H1 (cell line): ENCODE measurements around the gene RAB34. TPM values are rescaled to one million over a fixed set of nuclear protein-coding genes. Genes with fewer than 3 reads are reported as not detected.

Experiments used
- CTCF ChIA-PET: fragments of 300-600 bp; sonication (Branson Sonifier 250); formaldehyde crosslinking; loops from one replicate; lab custom pipeline; 2021; ENCODE audit not compliant: partially characterized antibody; lab: Charles Lee
- POLR2A ChIA-PET: fragments of 300-600 bp; sonication (Branson Sonifier 250); formaldehyde crosslinking; loops from one replicate; lab custom pipeline; 2021; ENCODE audit warnings: inconsistent platforms; ENCODE audit not compliant: partially characterized antibody; lab: Charles Lee
- DNase-seq, 2 experiments: peaks; one replicate each; pipeline versions ENCODE4 v3.0.0 to v3.0.0-alpha.2; 2010 to 2022; ENCODE audit warnings: low spot score in 2 of 2, low read depth in 1 of 2, mixed read lengths in 1 of 2
- FAIRE-seq: peaks from 2 replicates; lab custom pipeline; 2011; peaks lifted over from hg19 to GRCh38; lab: Jason Lieb, UNC
- H2AFZ ChIP-seq: 2 replicates; pipeline ENCODE4 v1.8.1; 2012; ENCODE audit warnings: low read length, inconsistent platforms
- H2AK5ac ChIP-seq: 2 replicates; pipeline ENCODE4 v1.6.1; 2013; ENCODE audit warnings: low read depth, low read length
- H2BK120ac ChIP-seq: replicated peaks from 2 replicates; pipeline ENCODE3; 2013; ENCODE audit warnings: low read depth, low read length, inconsistent platforms
- H2BK12ac ChIP-seq: 2 replicates; pipeline ENCODE4 v1.6.1; 2013; ENCODE audit warnings: low read depth, low read length
- H2BK15ac ChIP-seq: 2 replicates; pipeline ENCODE4 v1.6.1; 2013; ENCODE audit warnings: low read length
- H2BK20ac ChIP-seq: 2 replicates; pipeline ENCODE4 v1.6.1; 2013; ENCODE audit warnings: low read length
- H2BK5ac ChIP-seq: 2 replicates; pipeline ENCODE4 v1.6.1; 2013; ENCODE audit warnings: low read depth, low read length
- H3K14ac ChIP-seq: 2 replicates; pipeline ENCODE4 v1.6.1; 2013; ENCODE audit warnings: inconsistent platforms; ENCODE audit not compliant: insufficient read length
- H3K18ac ChIP-seq: 2 replicates; pipeline ENCODE4 v1.6.1; 2013; ENCODE audit warnings: low read length; ENCODE audit errors: extremely low read depth
- H3K23ac ChIP-seq: 2 replicates; pipeline ENCODE4 v1.6.1; 2013; ENCODE audit warnings: inconsistent platforms; ENCODE audit not compliant: insufficient read length
- H3K23me2 ChIP-seq: 2 replicates; pipeline ENCODE4 v1.6.1; 2013; ENCODE audit warnings: low read depth, low read length
- H3K27ac ChIP-seq: 2 replicates; pipeline ENCODE4 v1.6.1; 2011; ENCODE audit warnings: low read depth, low read length, inconsistent platforms
- H3K27me3 ChIP-seq, 4 experiments: replicated peaks in 1 of 4; 1 replicate in 1 of 4; 2 replicates in 3 of 4; pipeline versions ENCODE4 v1.6.1 to v1.8.1; 2011 to 2013; ENCODE audit warnings: low read length in 3 of 4, mild to moderate bottlenecking in 3 of 4, inconsistent platforms in 2 of 4, mixed read lengths in 2 of 4, moderate library complexity in 1 of 4; ENCODE audit not compliant: control insufficient read depth in 3 of 4, insufficient read depth in 3 of 4; ENCODE audit errors: extremely low read depth in 1 of 4
- H3K36me3 ChIP-seq, 4 experiments: 2 replicates each; pipeline versions ENCODE4 v1.6.1 to v1.8.1; 2011 to 2013; ENCODE audit warnings: mild to moderate bottlenecking in 4 of 4, low read length in 3 of 4, moderate library complexity in 2 of 4, control low read depth in 1 of 4, inconsistent platforms in 1 of 4; ENCODE audit not compliant: insufficient read depth in 4 of 4, control insufficient read depth in 2 of 4
- H3K4ac ChIP-seq: replicated peaks from 2 replicates; pipeline ENCODE3; 2013; ENCODE audit warnings: low read length, low read depth, mixed read lengths, inconsistent platforms; ENCODE audit not compliant: insufficient read length
- H3K4me1 ChIP-seq, 4 experiments: replicated peaks in 1 of 4; 1 replicate in 1 of 4; 2 replicates in 3 of 4; pipeline versions ENCODE4 v1.6.1 to v1.8.1; 2011 to 2013; ENCODE audit warnings: low read length in 3 of 4, inconsistent platforms in 2 of 4, mixed read lengths in 1 of 4; ENCODE audit not compliant: insufficient read depth in 4 of 4, control insufficient read depth in 3 of 4
- H3K4me2 ChIP-seq, 2 experiments: 2 replicates each; pipeline versions ENCODE4 v1.6.1 to v1.8.1; 2011 to 2013; ENCODE audit warnings: low read depth in 2 of 2, low read length in 2 of 2, control low read depth in 1 of 2, inconsistent platforms in 1 of 2, mild to moderate bottlenecking in 1 of 2; ENCODE audit not compliant: insufficient read depth in 1 of 2
- H3K4me3 ChIP-seq, 4 experiments: fragments of 200-600, 300-600 bp in 1 of 4; sonication (generic), shearing (Covaris generic), sonication (Bioruptor Twin) in 1 of 4; 2 replicates each; pipeline versions ENCODE4 v1.5.1 to v1.8.1; 2011 to 2016; ENCODE audit warnings: low read length in 4 of 4, low read depth in 3 of 4, control low read depth in 2 of 4, inconsistent platforms in 2 of 4, mild to moderate bottlenecking in 2 of 4, mixed read lengths in 1 of 4, moderate library complexity in 1 of 4; ENCODE audit not compliant: insufficient read depth in 2 of 4; ENCODE audit errors: extremely low read depth in 1 of 4
- H3K56ac ChIP-seq: replicated peaks from 2 replicates; pipeline ENCODE3; 2013; ENCODE audit warnings: low read depth, mild to moderate bottlenecking, mixed read lengths, low read length, inconsistent platforms; ENCODE audit not compliant: insufficient read length
- H3K79me1 ChIP-seq: 2 replicates; pipeline ENCODE4 v1.6.1; 2013; ENCODE audit warnings: low read depth, low read length, control low read depth
- H3K79me2 ChIP-seq, 2 experiments: 2 replicates each; pipeline versions ENCODE4 v1.6.1 to v1.8.1; 2012 to 2013; ENCODE audit warnings: low read length in 2 of 2, mild to moderate bottlenecking in 2 of 2, inconsistent platforms in 1 of 2; ENCODE audit not compliant: insufficient read depth in 2 of 2, control insufficient read depth in 1 of 2
- H3K9ac ChIP-seq, 4 experiments: replicated peaks in 1 of 4; 1 replicate in 1 of 4; 2 replicates in 3 of 4; pipeline versions ENCODE4 v1.6.1 to v1.8.1; 2011 to 2013; ENCODE audit warnings: low read depth in 3 of 4, low read length in 3 of 4, control low read depth in 2 of 4, mild to moderate bottlenecking in 2 of 4, moderate library complexity in 2 of 4, inconsistent platforms in 1 of 4; ENCODE audit errors: extremely low read depth in 1 of 4
- H3K9me3 ChIP-seq, 2 experiments: 2 replicates each; pipeline versions ENCODE4 v1.6.1 to v1.8.1; 2012 to 2013; ENCODE audit warnings: mild to moderate bottlenecking in 2 of 2, moderate library complexity in 2 of 2, control low read depth in 1 of 2, inconsistent platforms in 1 of 2, low read depth in 1 of 2, low read length in 1 of 2, mixed read lengths in 1 of 2; ENCODE audit not compliant: insufficient read depth in 2 of 2
- H4K20me1 ChIP-seq, 2 experiments: replicated peaks in 1 of 2; 2 replicates each; pipeline versions ENCODE3 to v1.8.1; 2011 to 2013; ENCODE audit warnings: inconsistent platforms in 2 of 2, low read length in 2 of 2, mild to moderate bottlenecking in 1 of 2; ENCODE audit not compliant: insufficient read depth in 2 of 2, control insufficient read depth in 1 of 2
- H4K5ac ChIP-seq: 2 replicates; pipeline ENCODE4 v1.6.1; 2013; ENCODE audit warnings: low read length, low read depth, mixed read lengths, inconsistent platforms; ENCODE audit not compliant: insufficient read length
- H4K8ac ChIP-seq: 2 replicates; pipeline ENCODE4 v1.8.0; 2013; ENCODE audit warnings: mild to moderate bottlenecking, moderate library complexity, low read length, inconsistent platforms; ENCODE audit not compliant: insufficient read depth; ENCODE audit errors: extremely low read depth
- H4K91ac ChIP-seq: replicated peaks from 2 replicates; pipeline ENCODE3; 2013; ENCODE audit warnings: low read length, mixed read lengths, inconsistent platforms; ENCODE audit not compliant: insufficient read length
- ATF3 ChIP-seq: IDR thresholded peaks from 2 replicates; pipeline ENCODE4 v1.6.1; 2011; ENCODE audit warnings: low read depth, mild to moderate bottlenecking, low read length; ENCODE audit not compliant: insufficient read depth
- CTBP2 ChIP-seq: IDR thresholded peaks from 2 replicates; pipeline ENCODE4 v1.7.0; 2011; ENCODE audit warnings: borderline replicate concordance, mild to moderate bottlenecking, moderate library complexity, mixed read lengths, low read length; ENCODE audit not compliant: insufficient read depth, insufficient read length
- NANOG ChIP-seq: IDR thresholded peaks from 2 replicates; pipeline ENCODE4 v1.6.1; 2011; ENCODE audit warnings: low read length, low read depth, mild to moderate bottlenecking, inconsistent platforms; ENCODE audit not compliant: insufficient read depth, poor library complexity, severe bottlenecking
- RAD21 ChIP-seq, 2 experiments: IDR thresholded peaks in 1 of 2; conservative IDR thresholded peaks in 1 of 2; 2 replicates each; pipeline ENCODE4 v1.6.1; 2011; ENCODE audit warnings: low read depth in 2 of 2, low read length in 2 of 2, improper control_type of control experiment in 1 of 2, inconsistent platforms in 1 of 2, mild to moderate bottlenecking in 1 of 2, moderate library complexity in 1 of 2
- RXRA ChIP-seq: IDR thresholded peaks from 2 replicates; pipeline ENCODE4 v1.6.1; 2011; ENCODE audit warnings: low read depth, mild to moderate bottlenecking, low read length, moderate library complexity; ENCODE audit not compliant: insufficient read depth
- WGBS, 2 experiments: shearing (Covaris generic) in 1 of 2; methylation state at CpG; one replicate each; pipeline versions ENCODE4 v1.1.6 to v1.1.7; 2013 to 2015; ENCODE audit warnings: low lambda C conversion rate in 2 of 2, mixed read lengths in 2 of 2, inconsistent platforms in 1 of 2, low coverage in 1 of 2, missing lambda C conversion rate in 1 of 2; ENCODE audit not compliant: insufficient replicate concordance in 2 of 2, insufficient coverage in 1 of 2, insufficient read length in 1 of 2; ENCODE audit errors: extremely low coverage in 1 of 2, missing lambda C conversion rate in 1 of 2; 5-methylcytosine and 5-hydroxymethylcytosine counted together
- polyA plus RNA-seq, 7 experiments: library from polyadenylated mRNA; depleted of rRNA in 3 of 7; stranded (reverse) in 5 of 7; unstranded in 2 of 7; fragments of >200 nt in 5 of 7; fragments of 200-250 nt in 2 of 7; gene quantifications; 1 replicate in 5 of 7; 2 replicates in 1 of 7; 4 replicates in 1 of 7; pipeline versions ENCODE4 v1.2.1 to v1.2.3, GENCODE V29; 2011 to 2013; ENCODE audit warnings: missing spikeins in 2 of 7, mixed read lengths in 2 of 7
- total RNA-seq: library from RNA; stranded (reverse); fragmentation: NEBNext Ultra II Directional; extraction: Animal tissue kit (Norgen Biotek cat#: 25700); gene quantifications from 2 replicates; pipeline ENCODE4 v1.2.1, GENCODE V29; 2021

The RAB34 gene
- total and polyA plus RNA-seq, 2 of the 8 experiments (the other 6 are each of a cell fraction or from before 2014, with no cell fraction given) = 237 to 305 TPM

GRCh38 chr17:28686296-28686695 is 31.4 kb downstream of the RAB34 start:
- POLR2A ChIA-PET = interaction anchor here (0.6 to 6.5 kb wide), 9 partner anchors 9 to 109 kb away, joined by 3 to 35 read pairs (median 4); partner anchors contain the start of genes ALDOC and BLTP2

More at GRCh38 chr17:28686296-28686695, 31.4 kb downstream of the RAB34 start:
- H3K18ac ChIP-seq = no peak overlapping the region
- H2BK20ac ChIP-seq = no peak overlapping the region
- FAIRE-seq (no peak), DNase-seq (no peak)
- peaks cover 63 to 98% (median 92%) of the 10 kb centered on the region in 4 experiments for H3K36me3 ChIP-seq
- H3K4me1 ChIP-seq = no peaks in the 10 kb centered on the region
- no peak overlapping the region for H3K14ac ChIP-seq
- H3K23ac ChIP-seq = no peak overlapping the region
- H2AK5ac ChIP-seq = no peak overlapping the region
- H3K27me3 ChIP-seq = no peaks in the 10 kb centered on the region
- H3K4me2 ChIP-seq = no peak overlapping the region
- peaks cover 3 to 8% of the 10 kb centered on the region in 2 experiments for H4K20me1 ChIP-seq
- no peak overlapping the region for H2BK12ac ChIP-seq
- CTCF ChIA-PET = interaction anchor here (3.3 kb wide), 1 partner anchor 10 kb away, joined by 13 read pairs; no protein-coding TSS in a partner anchor
- H4K91ac ChIP-seq = no peak overlapping the region
- no peak overlapping the region for H4K8ac ChIP-seq
- H2BK5ac ChIP-seq = no peak overlapping the region
- H4K5ac ChIP-seq = no peak overlapping the region
- no peak overlapping the region for H3K27ac ChIP-seq
- no peak overlapping the region for H2BK120ac ChIP-seq
- no peak overlapping the region; a peak in 1 of 7 replicates for H3K9ac ChIP-seq
- H3K56ac ChIP-seq = no peak overlapping the region
- H3K9me3 ChIP-seq = no peaks in the 10 kb centered on the region
- no peak overlapping the region for H3K4ac ChIP-seq
- TF ChIP-seq ATF3 = no peak
- TF ChIP-seq RAD21 (IDR thresholded peaks at IDR 0.05 in 1 of 2, conservative IDR thresholded peaks at IDR 0.05 in 1 of 2; ENCODE audit: low read depth in 2 of 2, low read length in 2 of 2) = no peak
- no peak for TF ChIP-seq CTBP2
- TF ChIP-seq RXRA = no peak
- TF ChIP-seq NANOG = no peak
- 94% methylated on average over 4 of the region's 4 CpGs; no CpG with 5 or more reads in 1 of the 2 experiments for WGBS, 2 experiments
- H3K4me3 ChIP-seq = no peak overlapping the region
- H2BK15ac ChIP-seq = no peak overlapping the region
- no peaks in the 10 kb centered on the region for H3K79me1 ChIP-seq
- no peaks in the 10 kb centered on the region for H3K23me2 ChIP-seq
- H2AFZ ChIP-seq = no peak overlapping the region
- H3K79me2 ChIP-seq = no peaks in the 10 kb centered on the region
